Measurements from ENCODE around the gene HSPB9.

The HSPB9 gene

GRCh38 chr17:42098730-42099399 is 23.7 kb upstream of the HSPB9 start:
- Histone ChIP-seq H3K79me2 (ENCODE audit: control insufficient read depth, insufficient read depth, low read length) (no peaks in the 10 kb centered on the region), H3K18ac (ENCODE audit: low read length) (no peak overlapping the region), H3K27me3 (ENCODE audit: insufficient read depth, low read length, poor library complexity) (peaks cover 11% of the 10 kb centered on the region), H3K56ac (ENCODE audit: low read length) (no peak overlapping the region), H3K27ac (ENCODE audit: low read depth, low read length) (no peak overlapping the region), H3K4me2 (ENCODE audit: low read length) (no peak overlapping the region), H2BK5ac (ENCODE audit: low read length) (no peak overlapping the region), H2AK5ac (ENCODE audit: low read length) (no peak overlapping the region), H3K9ac (ENCODE audit: low read length) (no peak overlapping the region), H3K79me1 (ENCODE audit: low read length) (no peaks in the 10 kb centered on the region), H3K4me3 (ENCODE audit: low read length) (no peak overlapping the region), H4K5ac (ENCODE audit: low read length) (no peak overlapping the region), H3K4me1 (ENCODE audit: control insufficient read depth, low read depth, low read length) (no peaks in the 10 kb centered on the region), H3K23ac (ENCODE audit: low read length) (no peak overlapping the region), H4K8ac (ENCODE audit: low read depth, low read length) (no peak overlapping the region), H3K4ac (ENCODE audit: low read depth, low read length) (no peak overlapping the region), H2BK15ac (replicated peaks; ENCODE audit: low read depth) (no peak overlapping the region), H3K36me3 (ENCODE audit: control insufficient read depth, insufficient read depth, low read length) (no peaks in the 10 kb centered on the region), H2BK120ac (ENCODE audit: low read depth, low read length) (no peak overlapping the region)
- no CpG with 5 or more reads among the region's 14 CpGs for WGBS (ENCODE audit: extremely low coverage, insufficient coverage, low lambda C conversion rate)
- DNase-seq: no peak

- Histone ChIP-seq H3K27me3 (ENCODE audit: insufficient read depth, low read length, poor library complexity) (peaks cover 11% of the 10 kb centered on the region), H4K8ac (ENCODE audit: low read depth, low read length) (no peak overlapping the region), H2BK15ac (replicated peaks; ENCODE audit: low read depth) (no peak overlapping the region), H3K27ac (ENCODE audit: low read depth, low read length) (no peak overlapping the region), H3K23ac (ENCODE audit: low read length) (no peak overlapping the region), H4K5ac (ENCODE audit: low read length) (no peak overlapping the region), H2BK120ac (ENCODE audit: low read depth, low read length) (no peak overlapping the region), H3K9ac (ENCODE audit: low read length) (no peak overlapping the region), H3K36me3 (ENCODE audit: control insufficient read depth, insufficient read depth, low read length) (no peaks in the 10 kb centered on the region), H3K79me2 (ENCODE audit: control insufficient read depth, insufficient read depth, low read length) (no peaks in the 10 kb centered on the region), H3K56ac (ENCODE audit: low read length) (no peak overlapping the region), H2AK5ac (ENCODE audit: low read length) (no peak overlapping the region), H3K4ac (ENCODE audit: low read depth, low read length) (no peak overlapping the region), H3K79me1 (ENCODE audit: low read length) (no peaks in the 10 kb centered on the region), H3K4me2 (ENCODE audit: low read length) (no peak overlapping the region), H3K4me3 (ENCODE audit: low read length) (no peak overlapping the region), H3K4me1 (ENCODE audit: control insufficient read depth, low read depth, low read length) (no peaks in the 10 kb centered on the region), H2BK5ac (ENCODE audit: low read length) (no peak overlapping the region), H3K18ac (ENCODE audit: low read length) (no peak overlapping the region)
- no CpG with 5 or more reads among the region's 14 CpGs for WGBS (ENCODE audit: extremely low coverage, insufficient coverage, low lambda C conversion rate)
- peak; percentile 79 for DNase-seq
Observed at GRCh38 chr17:42101513-42102292, 20.9 kb upstream of the HSPB9 start.

GRCh38 chr17:42103221-42103954 is 19.2 kb upstream of the HSPB9 start:
- no peak overlapping the region for H2BK15ac ChIP-seq (replicated peaks; ENCODE audit: low read depth)
- H3K79me1 ChIP-seq (ENCODE audit: low read length): no peaks in the 10 kb centered on the region
- no peak overlapping the region for H2AK5ac ChIP-seq (ENCODE audit: low read length)
- H3K56ac ChIP-seq (ENCODE audit: low read length): no peak overlapping the region
- no peak overlapping the region for H2BK120ac ChIP-seq (ENCODE audit: low read depth, low read length)
- H3K4me1 ChIP-seq (ENCODE audit: control insufficient read depth, low read depth, low read length): peaks cover 3% of the 10 kb centered on the region
- no peak overlapping the region for H2BK5ac ChIP-seq (ENCODE audit: low read length)
- no peak overlapping the region for H3K27ac ChIP-seq (ENCODE audit: low read depth, low read length)
- no peak overlapping the region for H3K4me2 ChIP-seq (ENCODE audit: low read length)
- H4K5ac ChIP-seq (ENCODE audit: low read length): no peak overlapping the region
- H3K79me2 ChIP-seq (ENCODE audit: control insufficient read depth, insufficient read depth, low read length): no peaks in the 10 kb centered on the region
- no peak for DNase-seq
- no CpG with 5 or more reads among the region's 11 CpGs for WGBS (ENCODE audit: extremely low coverage, insufficient coverage, low lambda C conversion rate)
- H3K9ac ChIP-seq (ENCODE audit: low read length): no peak overlapping the region
- H3K4me3 ChIP-seq (ENCODE audit: low read length): no peak overlapping the region
- H3K4ac ChIP-seq (ENCODE audit: low read depth, low read length): no peak overlapping the region
- H3K27me3 ChIP-seq (ENCODE audit: insufficient read depth, low read length, poor library complexity): no peaks in the 10 kb centered on the region
- no peak overlapping the region for H3K23ac ChIP-seq (ENCODE audit: low read length)
- no peaks in the 10 kb centered on the region for H3K36me3 ChIP-seq (ENCODE audit: control insufficient read depth, insufficient read depth, low read length)
- H3K18ac ChIP-seq (ENCODE audit: low read length): no peak overlapping the region
- no peak overlapping the region for H4K8ac ChIP-seq (ENCODE audit: low read depth, low read length)

- Histone ChIP-seq H2BK5ac (ENCODE audit: low read length) (no peak overlapping the region), H3K36me3 (ENCODE audit: control insufficient read depth, insufficient read depth, low read length) (no peaks in the 10 kb centered on the region), H3K4me2 (ENCODE audit: low read length) (no peak overlapping the region), H4K5ac (ENCODE audit: low read length) (no peak overlapping the region), H3K4me1 (ENCODE audit: control insufficient read depth, low read depth, low read length) (peaks cover 3% of the 10 kb centered on the region), H4K8ac (ENCODE audit: low read depth, low read length) (no peak overlapping the region), H3K27me3 (ENCODE audit: insufficient read depth, low read length, poor library complexity) (no peaks in the 10 kb centered on the region), H3K79me1 (ENCODE audit: low read length) (no peaks in the 10 kb centered on the region), H3K9ac (ENCODE audit: low read length) (no peak overlapping the region), H3K56ac (ENCODE audit: low read length) (no peak overlapping the region), H3K23ac (ENCODE audit: low read length) (no peak overlapping the region), H3K79me2 (ENCODE audit: control insufficient read depth, insufficient read depth, low read length) (no peaks in the 10 kb centered on the region), H2BK120ac (ENCODE audit: low read depth, low read length) (no peak overlapping the region), H3K4me3 (ENCODE audit: low read length) (no peak overlapping the region), H3K18ac (ENCODE audit: low read length) (no peak overlapping the region), H2BK15ac (replicated peaks; ENCODE audit: low read depth) (no peak overlapping the region), H3K27ac (ENCODE audit: low read depth, low read length) (no peak overlapping the region), H2AK5ac (ENCODE audit: low read length) (no peak overlapping the region), H3K4ac (ENCODE audit: low read depth, low read length) (no peak overlapping the region)
- WGBS (ENCODE audit: extremely low coverage, insufficient coverage, low lambda C conversion rate): no CpG with 5 or more reads among the region's 3 CpGs
- DNase-seq: no peak
Observed at GRCh38 chr17:42104264-42104663, 18.3 kb upstream of the HSPB9 start.

- Histone ChIP-seq H2BK120ac (ENCODE audit: low read depth, low read length) (no peak overlapping the region), H3K4me1 (ENCODE audit: control insufficient read depth, low read depth, low read length) (peaks cover 3% of the 10 kb centered on the region), H3K79me1 (ENCODE audit: low read length) (no peaks in the 10 kb centered on the region), H3K4me2 (ENCODE audit: low read length) (no peak overlapping the region), H3K4ac (ENCODE audit: low read depth, low read length) (no peak overlapping the region), H3K9ac (ENCODE audit: low read length) (no peak overlapping the region), H2AK5ac (ENCODE audit: low read length) (no peak overlapping the region), H3K36me3 (ENCODE audit: control insufficient read depth, insufficient read depth, low read length) (no peaks in the 10 kb centered on the region), H4K8ac (ENCODE audit: low read depth, low read length) (no peak overlapping the region), H2BK5ac (ENCODE audit: low read length) (no peak overlapping the region), H3K27me3 (ENCODE audit: insufficient read depth, low read length, poor library complexity) (no peaks in the 10 kb centered on the region), H3K27ac (ENCODE audit: low read depth, low read length) (no peak overlapping the region), H2BK15ac (replicated peaks; ENCODE audit: low read depth) (no peak overlapping the region), H3K18ac (ENCODE audit: low read length) (no peak overlapping the region), H3K56ac (ENCODE audit: low read length) (no peak overlapping the region), H4K5ac (ENCODE audit: low read length) (no peak overlapping the region), H3K79me2 (ENCODE audit: control insufficient read depth, insufficient read depth, low read length) (no peaks in the 10 kb centered on the region), H3K4me3 (ENCODE audit: low read length) (no peak overlapping the region), H3K23ac (ENCODE audit: low read length) (no peak overlapping the region)
- WGBS (ENCODE audit: extremely low coverage, insufficient coverage, low lambda C conversion rate): no CpG with 5 or more reads among the region's 2 CpGs
- DNase-seq: no peak
Observed at GRCh38 chr17:42106009-42106408, 16.6 kb upstream of the HSPB9 start.
